SU-DHL-6 (cell line): ENCODE data around the gene LRRC47.

ENCODE experiments used
- H2AFZ ChIP-seq: fragments of 200-600 bp; sonication (generic); 2 replicates; pipeline ENCODE4 v1.6.1; 2014; ENCODE audit warnings: low read depth, mild to moderate bottlenecking, moderate library complexity, mixed read lengths, antibody characterized with exemption, low read length; ENCODE audit not compliant: severe bottlenecking
- H3F3A ChIP-seq: fragments of 200-600 bp; shearing (Covaris generic); 2 replicates; pipeline ENCODE4 v1.6.0; 2016; ENCODE audit warnings: antibody characterized with exemption, mild to moderate bottlenecking; ENCODE audit not compliant: insufficient read depth
- H3K27ac ChIP-seq: fragments of 200-600 bp; sonication (generic); 2 replicates; pipeline ENCODE4 v1.5.1; 2016; ENCODE audit warnings: low read depth, mild to moderate bottlenecking, low read length, moderate library complexity, mixed read lengths
- H3K27me3 ChIP-seq: fragments of 200-600 bp; sonication (generic), shearing (Covaris generic); 2 replicates; pipeline ENCODE4 v1.6.0; 2014; ENCODE audit warnings: mild to moderate bottlenecking, low read length
- H3K36me3 ChIP-seq: fragments of 200-600 bp; sonication (generic); 2 replicates; pipeline ENCODE4 v1.6.1; 2014; ENCODE audit warnings: mild to moderate bottlenecking, low read length, mixed read lengths
- H3K4me2 ChIP-seq: fragments of 300-600, 200-600 bp; shearing (Covaris generic), sonication (generic); 2 replicates; pipeline ENCODE4 v1.6.0; 2014; ENCODE audit warnings: low read length, low read depth, mild to moderate bottlenecking; ENCODE audit not compliant: poor library complexity, severe bottlenecking
- H3K4me3 ChIP-seq: fragments of 200-600 bp; sonication (generic); 2 replicates; pipeline ENCODE4 v1.5.1; 2014; ENCODE audit warnings: antibody characterized with exemption, low read length, mild to moderate bottlenecking, mixed read lengths; ENCODE audit not compliant: insufficient read depth, poor library complexity, severe bottlenecking
- H3K79me2 ChIP-seq: fragments of 200-600 bp; sonication (generic); 2 replicates; pipeline ENCODE4 v1.6.1; 2014; ENCODE audit warnings: mild to moderate bottlenecking, low read length, moderate library complexity; ENCODE audit not compliant: insufficient read depth
- H3K9ac ChIP-seq: fragments of 200-600 bp; sonication (generic); 2 replicates; pipeline ENCODE4 v1.7.0; 2014; ENCODE audit warnings: mild to moderate bottlenecking, low read length
- H3K9me2 ChIP-seq: fragments of 200-600 bp; sonication (generic); replicated peaks from 2 replicates; pipeline ENCODE4 v1.6.1; 2014; ENCODE audit warnings: low read length; ENCODE audit not compliant: insufficient read depth
- H3K9me3 ChIP-seq: fragments of 200-600 bp; sonication (generic); 2 replicates; pipeline ENCODE4 v1.6.1; 2014; ENCODE audit warnings: low read length, mixed read lengths; ENCODE audit not compliant: insufficient read depth
- H4K20me1 ChIP-seq: fragments of 200-600 bp; sonication (generic); 2 replicates; pipeline ENCODE4 v1.6.1; 2014; ENCODE audit warnings: low read depth, mild to moderate bottlenecking, antibody characterized with exemption, low read length, moderate library complexity, mixed read lengths
- CTCF ChIP-seq: fragments of 200-600 bp; sonication (generic); IDR thresholded peaks from one replicate; pipeline ENCODE4 v1.5.1; 2017; ENCODE audit warnings: antibody characterized with exemption, mild to moderate bottlenecking, low read length, moderate library complexity; ENCODE audit not compliant: insufficient read depth, poor library complexity, severe bottlenecking
- EZH2phosphoT487 ChIP-seq: fragments of 200-600 bp; sonication (generic), shearing (Covaris generic); conservative IDR thresholded peaks from 2 replicates; pipeline ENCODE4 v1.6.1; 2018; ENCODE audit warnings: mild to moderate bottlenecking, antibody characterized with exemption, low read length, moderate library complexity, mixed read lengths

The LRRC47 gene

GRCh38 chr1:3834701-3835100 lies 38.4 kb upstream of the LRRC47 start:
- Histone ChIP-seq H3K9me3 (no peaks in the 10 kb centered on the region), H3F3A (no peaks in the 10 kb centered on the region), H4K20me1 (no peaks in the 10 kb centered on the region), H3K27me3 (no peaks in the 10 kb centered on the region), H2AFZ (no peak overlapping the region), H3K4me2 (no peak overlapping the region), H3K4me3 (no peak overlapping the region), H3K9ac (no peak overlapping the region), H3K36me3 (0 out of 2 replicates have a peak, but pooled peaks cover 3% of the 10 kb centered on the region), H3K27ac (no peak overlapping the region), H3K9me2 (no peaks in the 10 kb centered on the region), H3K79me2 (no peaks in the 10 kb centered on the region)
- no peak for TF ChIP-seq CTCF
- TF ChIP-seq EZH2phosphoT487: no peak

GRCh38 chr1:3831689-3832088 lies 35.4 kb upstream of the LRRC47 start:
- H3K27ac ChIP-seq: no peak overlapping the region
- H3K27me3 ChIP-seq: no peaks in the 10 kb centered on the region
- H3K9ac ChIP-seq: no peak overlapping the region
- H2AFZ ChIP-seq: no peak overlapping the region
- no peak overlapping the region for H3K4me3 ChIP-seq
- no peaks in the 10 kb centered on the region for H4K20me1 ChIP-seq
- no peak for TF ChIP-seq CTCF
- no peak for TF ChIP-seq EZH2phosphoT487
- H3K36me3 ChIP-seq: no peaks in the 10 kb centered on the region
- no peaks in the 10 kb centered on the region for H3K9me2 ChIP-seq
- no peaks in the 10 kb centered on the region for H3F3A ChIP-seq
- no peaks in the 10 kb centered on the region for H3K9me3 ChIP-seq
- no peaks in the 10 kb centered on the region for H3K79me2 ChIP-seq
- H3K4me2 ChIP-seq: no peak overlapping the region

GRCh38 chr1:3828391-3828790 lies 32.1 kb upstream of the LRRC47 start:
- Histone ChIP-seq H3K27ac (no peak overlapping the region), H3K9me3 (no peaks in the 10 kb centered on the region), H2AFZ (no peak overlapping the region), H3F3A (no peaks in the 10 kb centered on the region), H3K9me2 (no peaks in the 10 kb centered on the region), H3K4me3 (no peak overlapping the region), H3K36me3 (no peaks in the 10 kb centered on the region), H3K79me2 (no peaks in the 10 kb centered on the region), H3K9ac (no peak overlapping the region), H3K4me2 (no peak overlapping the region), H4K20me1 (no peaks in the 10 kb centered on the region), H3K27me3 (no peaks in the 10 kb centered on the region)
- TF ChIP-seq EZH2phosphoT487 (no peak), CTCF (no peak)
